OCI-LY7 (cell line): ENCODE data around the gene PIK3R3.

Experiments
- CTCF ChIP-seq: fragments of 200-600 bp; sonication (generic); conservative IDR thresholded peaks from 2 replicates; pipeline ENCODE4 v1.5.1; 2014; ENCODE audit warnings: mild to moderate bottlenecking, antibody characterized with exemption, low read length, moderate library complexity, mixed read lengths
- EZH2phosphoT487 ChIP-seq: fragments of 200-600 bp; sonication (generic); IDR thresholded peaks from 2 replicates; pipeline ENCODE4 v1.6.1; 2018; ENCODE audit warnings: low read depth, borderline replicate concordance, mild to moderate bottlenecking, mixed run types, antibody characterized with exemption, low read length, moderate library complexity, mixed read lengths

- no peak for TF ChIP-seq CTCF
- no peak for TF ChIP-seq EZH2phosphoT487
Observed at GRCh38 chr1:46005594-46005993, 126.8 kb downstream of the PIK3R3 start.
